Activated T-helper 9 cell treated with anti-CD3 and anti-CD28 coated beads, Interleukin-2, amount 50 U/mL, for 16 hours (primary cell): ENCODE data around the gene WDR82.

ENCODE experiments used
- DNase-seq: peaks from one replicate; pipeline ENCODE4 v3.0.0-alpha.2; 2020; ENCODE audit warnings: low read depth

The WDR82 gene

GRCh38 chr3:52237006-52237656, 41.3 kb downstream of the WDR82 start:
- DNase-seq = no peak

- no peak for DNase-seq
Observed at GRCh38 chr3:52236424-52236886, 42.0 kb downstream of the WDR82 start.

- no peak for DNase-seq
Observed at GRCh38 chr3:52234516-52235447, 43.7 kb downstream of the WDR82 start.

- DNase-seq = no peak
Observed at GRCh38 chr3:52233968-52234367, 44.5 kb downstream of the WDR82 start.

GRCh38 chr3:52233108-52233591, 45.3 kb downstream of the WDR82 start:
- DNase-seq = no peak

GRCh38 chr3:52232279-52233107, 46.0 kb downstream of the WDR82 start:
- DNase-seq = no peak

GRCh38 chr3:52231502-52232278, 46.8 kb downstream of the WDR82 start:
- peak; percentile 85 for DNase-seq

GRCh38 chr3:52230889-52231499, 47.5 kb downstream of the WDR82 start:
- DNase-seq = no peak

GRCh38 chr3:52230461-52230860, 48.0 kb downstream of the WDR82 start:
- DNase-seq = no peak

- no peak for DNase-seq
Observed at GRCh38 chr3:52229656-52230055, 48.8 kb downstream of the WDR82 start.

GRCh38 chr3:52228751-52229291, 49.6 kb downstream of the WDR82 start:
- DNase-seq = no peak

- no peak for DNase-seq
Observed at GRCh38 chr3:52228266-52228665, 50.2 kb downstream of the WDR82 start.

GRCh38 chr3:52227766-52228165, 50.7 kb downstream of the WDR82 start:
- DNase-seq = no peak

GRCh38 chr3:52227117-52227516, 51.3 kb downstream of the WDR82 start:
- DNase-seq = no peak

- no peak for DNase-seq
Observed at GRCh38 chr3:52226229-52226817, 52.1 kb downstream of the WDR82 start.

GRCh38 chr3:52225452-52226228, 52.8 kb downstream of the WDR82 start, which contains the start of gene TLR9:
Gene TLR9, minus strand, starts transcription at chr3:52225645. Its CDS starts 116 bp downstream, at chr3:52225529.
- DNase-seq = no peak

- no peak for DNase-seq
Observed at GRCh38 chr3:52223449-52224408, 54.7 kb downstream of the WDR82 start.
